ENCODE data around the gene WARS2. TPM values are rescaled to one million over a fixed set of nuclear protein-coding genes. Genes with fewer than 3 reads are reported as not detected.

The WARS2 gene
- total RNA-seq, 1 experiment from 2014 or later: 10.5 TPM

GRCh38 chr1:119069682-119070081 is 70.8 kb downstream of the WARS2 start:
- CTCF ChIA-PET: no interaction called here
- no peak for ATAC-seq
- no TSS peak for BruUV-seq (replicated peaks)

More at GRCh38 chr1:119069682-119070081, 70.8 kb downstream of the WARS2 start:
- Histone ChIP-seq H3K4me1 (ENCODE audit: control insufficient read depth in 1 of 2, insufficient read depth in 2 of 2, low read length in 2 of 2) (no peaks in the 10 kb centered on the region), H3K27me3 (ENCODE audit: insufficient read depth, low read length) (no peaks in the 10 kb centered on the region), H2AFZ (ENCODE audit: low read depth, low read length, poor library complexity, severe bottlenecking) (no peak overlapping the region), H3K4me3 (replicated peaks in 1 of 2; ENCODE audit: low read depth in 1 of 2, low read length in 2 of 2) (no peak overlapping the region), H3K9me3 (ENCODE audit: control insufficient read depth in 1 of 2, insufficient read depth in 1 of 2, low read depth in 1 of 2, low read length in 2 of 2) (no peaks in the 10 kb centered on the region), H3K27ac (ENCODE audit: low read depth, low read length) (no peak overlapping the region), H4K20me1 (ENCODE audit: insufficient read depth) (no peaks in the 10 kb centered on the region), H3K36me3 (ENCODE audit: control insufficient read depth in 1 of 2, insufficient read depth in 2 of 2, low read length in 2 of 2) (no peaks in the 10 kb centered on the region), H3K79me2 (ENCODE audit: insufficient read depth, low read length) (no peaks in the 10 kb centered on the region), H3K9me2 (ENCODE audit: insufficient read depth) (no peaks in the 10 kb centered on the region), H3K9ac (ENCODE audit: low read length) (no peak overlapping the region), H3K4me2 (ENCODE audit: low read length) (no peak overlapping the region)
- intact Hi-C loops (cut with micrococcal nuclease): no loop called here
- no peak for DNase-seq (ENCODE audit: low read depth, low spot score)
- TF ChIP-seq EGR1 (IDR thresholded peaks at IDR 0.05; ENCODE audit: low read depth): no peak
- TF ChIP-seq POLR2A (IDR thresholded peaks at IDR 0.05; ENCODE audit: borderline replicate concordance, extremely low read depth, insufficient read depth, insufficient read length): no peak
- TF ChIP-seq EZH2phosphoT487 (IDR thresholded peaks at IDR 0.05; ENCODE audit: borderline replicate concordance): no peak
- TF ChIP-seq EZH2 (IDR thresholded peaks at IDR 0.05): no peak
- TF ChIP-seq, protein P1, sequence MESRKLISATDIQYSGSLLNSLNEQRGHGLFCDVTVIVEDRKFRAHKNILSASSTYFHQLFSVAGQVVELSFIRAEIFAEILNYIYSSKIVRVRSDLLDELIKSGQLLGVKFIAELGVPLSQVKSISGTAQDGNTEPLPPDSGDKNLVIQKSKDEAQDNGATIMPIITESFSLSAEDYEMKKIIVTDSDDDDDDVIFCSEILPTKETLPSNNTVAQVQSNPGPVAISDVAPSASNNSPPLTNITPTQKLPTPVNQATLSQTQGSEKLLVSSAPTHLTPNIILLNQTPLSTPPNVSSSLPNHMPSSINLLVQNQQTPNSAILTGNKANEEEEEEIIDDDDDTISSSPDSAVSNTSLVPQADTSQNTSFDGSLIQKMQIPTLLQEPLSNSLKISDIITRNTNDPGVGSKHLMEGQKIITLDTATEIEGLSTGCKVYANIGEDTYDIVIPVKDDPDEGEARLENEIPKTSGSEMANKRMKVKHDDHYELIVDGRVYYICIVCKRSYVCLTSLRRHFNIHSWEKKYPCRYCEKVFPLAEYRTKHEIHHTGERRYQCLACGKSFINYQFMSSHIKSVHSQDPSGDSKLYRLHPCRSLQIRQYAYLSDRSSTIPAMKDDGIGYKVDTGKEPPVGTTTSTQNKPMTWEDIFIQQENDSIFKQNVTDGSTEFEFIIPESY (IDR thresholded peaks at IDR 0.05; ENCODE audit: extremely low read depth, insufficient replicate concordance, low read length): no peak
- TF ChIP-seq, protein P2, sequence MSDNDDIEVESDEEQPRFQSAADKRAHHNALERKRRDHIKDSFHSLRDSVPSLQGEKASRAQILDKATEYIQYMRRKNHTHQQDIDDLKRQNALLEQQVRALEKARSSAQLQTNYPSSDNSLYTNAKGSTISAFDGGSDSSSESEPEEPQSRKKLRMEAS (IDR thresholded peaks at IDR 0.05): no peak
- TF ChIP-seq SRF (IDR thresholded peaks at IDR 0.05; ENCODE audit: low read depth): no peak
- TF ChIP-seq CTCF (IDR thresholded peaks at IDR 0.05 in 2 of 3, conservative IDR thresholded peaks at IDR 0.05 in 1 of 3; ENCODE audit: borderline replicate concordance in 1 of 3, insufficient read depth in 1 of 3, low read depth in 2 of 3, low read length in 2 of 3): no peak
- TF ChIP-seq ELF1 (IDR thresholded peaks at IDR 0.05; ENCODE audit: borderline replicate concordance, low read depth): no peak
- TF ChIP-seq, protein P3, sequence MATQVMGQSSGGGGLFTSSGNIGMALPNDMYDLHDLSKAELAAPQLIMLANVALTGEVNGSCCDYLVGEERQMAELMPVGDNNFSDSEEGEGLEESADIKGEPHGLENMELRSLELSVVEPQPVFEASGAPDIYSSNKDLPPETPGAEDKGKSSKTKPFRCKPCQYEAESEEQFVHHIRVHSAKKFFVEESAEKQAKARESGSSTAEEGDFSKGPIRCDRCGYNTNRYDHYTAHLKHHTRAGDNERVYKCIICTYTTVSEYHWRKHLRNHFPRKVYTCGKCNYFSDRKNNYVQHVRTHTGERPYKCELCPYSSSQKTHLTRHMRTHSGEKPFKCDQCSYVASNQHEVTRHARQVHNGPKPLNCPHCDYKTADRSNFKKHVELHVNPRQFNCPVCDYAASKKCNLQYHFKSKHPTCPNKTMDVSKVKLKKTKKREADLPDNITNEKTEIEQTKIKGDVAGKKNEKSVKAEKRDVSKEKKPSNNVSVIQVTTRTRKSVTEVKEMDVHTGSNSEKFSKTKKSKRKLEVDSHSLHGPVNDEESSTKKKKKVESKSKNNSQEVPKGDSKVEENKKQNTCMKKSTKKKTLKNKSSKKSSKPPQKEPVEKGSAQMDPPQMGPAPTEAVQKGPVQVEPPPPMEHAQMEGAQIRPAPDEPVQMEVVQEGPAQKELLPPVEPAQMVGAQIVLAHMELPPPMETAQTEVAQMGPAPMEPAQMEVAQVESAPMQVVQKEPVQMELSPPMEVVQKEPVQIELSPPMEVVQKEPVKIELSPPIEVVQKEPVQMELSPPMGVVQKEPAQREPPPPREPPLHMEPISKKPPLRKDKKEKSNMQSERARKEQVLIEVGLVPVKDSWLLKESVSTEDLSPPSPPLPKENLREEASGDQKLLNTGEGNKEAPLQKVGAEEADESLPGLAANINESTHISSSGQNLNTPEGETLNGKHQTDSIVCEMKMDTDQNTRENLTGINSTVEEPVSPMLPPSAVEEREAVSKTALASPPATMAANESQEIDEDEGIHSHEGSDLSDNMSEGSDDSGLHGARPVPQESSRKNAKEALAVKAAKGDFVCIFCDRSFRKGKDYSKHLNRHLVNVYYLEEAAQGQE (IDR thresholded peaks at IDR 0.05; ENCODE audit: low read depth): no peak
- no peak for TF ChIP-seq SP1 (IDR thresholded peaks at IDR 0.05; ENCODE audit: low read depth)
- TF ChIP-seq, protein P4, sequence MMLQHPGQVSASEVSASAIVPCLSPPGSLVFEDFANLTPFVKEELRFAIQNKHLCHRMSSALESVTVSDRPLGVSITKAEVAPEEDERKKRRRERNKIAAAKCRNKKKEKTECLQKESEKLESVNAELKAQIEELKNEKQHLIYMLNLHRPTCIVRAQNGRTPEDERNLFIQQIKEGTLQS (IDR thresholded peaks at IDR 0.05): no peak
- TF ChIP-seq POLR2AphosphoS5 (IDR thresholded peaks at IDR 0.05; ENCODE audit: low read depth, low read length): no peak
- no peak for TF ChIP-seq FOSL1 (IDR thresholded peaks at IDR 0.05; ENCODE audit: low read depth)
- TF ChIP-seq ZFX (IDR thresholded peaks at IDR 0.05): no peak
- no peak for TF ChIP-seq ZNF274 (IDR thresholded peaks at IDR 0.05; ENCODE audit: low read depth, low read length)
- ChIA-PET POLR2A (no interaction called here), RAD21 (ENCODE audit: low non-redundant PET in 1 of 2, low total read pairs in 2 of 2, uncharacterized antibody in 2 of 2, unreplicated experiment in 2 of 2) (no interaction called here)
